ENCODE measurements around the gene RHPN2.
"Not testable (repeated sequence)": the region's sequence is repeated elsewhere in the genome, so short reads cannot be mapped to it uniquely, and the experiment has no call there.

Gene RHPN2

DNA sequence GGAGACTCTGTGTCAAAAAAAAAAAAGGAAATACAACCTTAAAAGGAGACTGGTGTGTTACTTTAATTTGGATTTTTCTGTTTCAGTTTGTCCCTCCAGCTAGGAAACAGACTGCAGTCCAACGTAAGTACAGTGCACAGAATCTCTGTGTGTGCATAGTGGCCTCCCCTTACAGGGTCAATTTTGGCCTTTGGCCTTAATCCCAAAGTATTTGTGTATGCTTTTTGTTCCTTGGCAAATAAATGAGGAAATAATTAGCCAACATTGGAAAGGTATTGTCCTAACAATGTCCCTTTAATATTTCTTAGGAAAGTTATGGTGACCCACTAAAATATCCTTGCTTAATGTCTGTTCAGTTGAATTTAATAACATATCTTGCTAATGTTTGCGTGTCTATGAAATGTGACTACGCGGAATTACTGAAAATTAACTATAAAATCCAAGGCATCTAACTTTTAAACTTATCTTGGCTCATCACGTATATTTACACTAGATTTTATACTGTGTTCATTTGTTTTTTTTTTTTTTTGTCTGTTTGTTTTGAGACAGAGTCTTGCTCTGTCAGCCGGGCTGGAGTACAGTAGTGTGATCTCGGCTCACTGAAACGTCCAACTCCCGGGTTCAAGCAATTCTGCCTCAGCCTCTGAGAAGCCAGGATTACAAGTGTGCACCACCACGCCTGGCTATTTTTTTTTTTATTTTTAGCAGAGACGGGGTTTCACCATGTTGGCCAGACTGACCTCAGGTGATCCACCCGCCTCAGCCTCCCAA, 39.0 kb downstream of the RHPN2 start:
- not testable (repeated sequence) for DNase-seq

DNA sequence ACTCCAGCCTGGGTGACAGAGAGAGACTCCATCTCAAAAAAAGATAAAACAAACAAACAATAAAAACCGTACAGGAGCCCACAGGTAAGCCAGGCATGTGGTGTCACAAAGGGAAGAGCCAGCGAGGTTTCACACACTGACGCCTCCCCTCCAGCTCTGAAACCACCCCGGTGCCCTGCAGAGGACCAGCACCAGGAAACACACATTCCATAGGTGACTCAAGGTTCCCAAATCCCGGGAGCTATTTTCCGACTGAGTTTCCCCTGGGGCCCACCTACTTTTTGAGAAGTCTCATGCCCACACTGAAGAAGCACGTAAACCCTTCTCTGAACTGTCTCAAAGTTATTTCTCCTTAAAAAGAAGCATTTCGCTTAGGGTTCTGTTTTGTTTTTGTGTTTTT, 40.3 kb downstream of the RHPN2 start:
- DNase-seq = no peak

DNA sequence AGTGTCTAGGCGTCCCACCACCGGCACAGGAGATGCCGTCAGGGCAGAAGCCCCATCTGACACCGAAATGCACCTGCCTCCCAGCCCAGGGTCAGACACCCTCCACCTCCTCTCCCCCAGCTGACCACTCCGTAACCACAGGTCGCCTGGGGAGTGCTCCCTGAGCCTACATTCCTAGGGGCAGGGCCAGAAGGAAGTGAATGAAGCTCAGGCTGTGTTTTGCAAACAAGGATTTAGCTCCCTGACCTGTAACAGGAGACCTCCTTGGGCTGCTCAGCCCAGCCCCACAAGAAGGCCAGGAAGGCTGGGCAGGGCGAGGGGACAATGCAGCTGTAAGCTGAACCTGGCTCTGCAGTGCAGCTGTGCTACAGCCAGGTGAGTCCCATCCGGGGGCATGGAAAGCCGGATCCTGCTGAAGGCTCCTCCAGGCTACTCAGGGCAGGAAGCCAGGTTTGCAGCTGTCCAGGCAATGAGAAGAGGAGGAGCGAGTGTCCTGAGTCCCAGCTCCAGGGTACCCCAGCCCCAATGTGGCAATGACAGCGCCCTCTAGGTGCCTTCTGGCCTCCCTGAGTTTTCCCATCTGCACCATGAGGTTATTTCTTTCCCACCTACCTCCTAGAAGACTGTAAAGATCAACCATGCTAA, 42.1 kb downstream of the RHPN2 start:
- DNase-seq = no peak

DNA sequence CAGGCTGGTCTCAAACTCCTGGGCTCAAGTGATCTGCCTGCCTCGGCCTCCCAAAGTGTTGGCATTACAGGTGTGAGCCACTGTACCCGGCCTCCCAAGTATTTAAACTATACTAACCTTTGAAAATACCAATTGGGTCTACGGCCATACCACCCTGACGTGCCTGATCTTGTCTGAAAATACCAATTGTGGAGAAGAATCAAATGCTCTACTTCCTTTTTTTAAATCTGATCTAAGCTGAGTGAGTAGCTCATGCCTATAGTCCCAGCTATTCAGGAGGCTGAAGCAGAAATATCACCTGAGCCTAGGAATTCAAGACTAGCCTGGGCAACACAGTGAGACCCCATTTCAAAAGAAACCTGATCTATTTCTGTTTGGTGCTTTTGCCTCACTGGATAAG, 53.8 kb downstream of the RHPN2 start:
- DNase-seq = not testable (repeated sequence)

DNA sequence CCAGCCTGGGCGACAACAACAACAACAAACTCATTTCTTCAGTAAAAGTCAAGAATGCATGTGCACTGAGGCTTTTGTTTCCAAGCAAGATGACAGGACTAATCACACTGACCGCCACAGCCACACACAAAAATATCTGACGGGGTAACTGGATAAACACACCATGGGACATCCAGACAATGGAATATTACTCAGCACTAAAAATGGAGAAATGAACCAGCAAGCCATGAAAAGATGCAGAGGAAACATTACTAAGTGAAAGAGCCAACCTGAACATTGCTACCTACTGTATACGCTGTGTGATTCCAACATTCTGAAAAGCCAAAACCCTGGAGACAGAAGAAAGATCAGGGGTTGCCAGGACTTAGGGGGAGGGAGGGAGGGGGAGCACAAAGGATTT, 56.0 kb downstream of the RHPN2 start:
- DNase-seq = no peak

DNA sequence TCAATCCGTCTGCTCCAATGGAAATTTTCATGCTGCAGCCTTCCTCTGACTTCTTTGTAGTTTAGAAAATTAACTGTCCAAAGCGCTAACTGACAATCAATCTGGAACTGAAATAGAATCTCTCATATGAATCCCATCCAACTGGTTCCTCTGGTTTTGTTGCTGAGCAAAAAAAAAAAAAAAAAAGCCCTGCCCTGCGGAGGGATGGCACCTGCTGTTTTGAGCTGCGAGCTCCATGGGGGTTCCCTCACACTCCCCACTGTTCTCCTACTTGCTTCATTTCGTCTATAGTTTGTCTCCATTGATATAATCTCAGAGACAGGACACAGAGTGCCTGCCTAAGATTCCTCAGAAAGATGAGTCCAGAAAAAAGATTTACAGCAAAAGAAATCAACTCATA, 59.2 kb downstream of the RHPN2 start:
- DNase-seq = no peak

DNA sequence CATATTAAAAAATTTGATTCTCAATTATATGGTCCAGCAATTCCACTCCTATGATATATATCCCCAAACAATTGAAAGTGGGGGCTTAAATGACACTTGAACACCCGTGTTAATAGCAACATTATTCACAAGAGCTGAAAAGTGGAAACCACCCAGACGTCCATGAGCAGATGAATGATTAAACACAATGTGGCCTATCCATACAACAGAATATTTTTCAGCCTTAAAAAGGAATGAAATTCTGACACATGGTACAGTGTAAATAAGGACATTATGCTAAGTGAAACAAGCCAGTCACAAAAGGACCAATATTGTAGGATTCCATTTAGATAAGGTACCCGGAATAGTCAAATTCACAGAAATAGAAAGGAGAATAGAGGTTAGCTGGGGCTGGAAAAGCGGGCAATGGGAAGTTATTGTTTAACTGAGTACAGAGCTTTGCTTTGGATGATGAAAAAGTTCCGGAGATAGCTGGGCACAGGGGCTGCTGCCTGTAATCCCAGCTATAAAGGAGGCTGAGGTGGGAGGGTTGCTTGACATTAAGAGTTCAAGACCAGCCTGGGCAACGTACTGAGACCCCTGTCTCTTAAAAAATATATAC, 61.2 kb downstream of the RHPN2 start:
- DNase-seq = not testable (repeated sequence)

DNA sequence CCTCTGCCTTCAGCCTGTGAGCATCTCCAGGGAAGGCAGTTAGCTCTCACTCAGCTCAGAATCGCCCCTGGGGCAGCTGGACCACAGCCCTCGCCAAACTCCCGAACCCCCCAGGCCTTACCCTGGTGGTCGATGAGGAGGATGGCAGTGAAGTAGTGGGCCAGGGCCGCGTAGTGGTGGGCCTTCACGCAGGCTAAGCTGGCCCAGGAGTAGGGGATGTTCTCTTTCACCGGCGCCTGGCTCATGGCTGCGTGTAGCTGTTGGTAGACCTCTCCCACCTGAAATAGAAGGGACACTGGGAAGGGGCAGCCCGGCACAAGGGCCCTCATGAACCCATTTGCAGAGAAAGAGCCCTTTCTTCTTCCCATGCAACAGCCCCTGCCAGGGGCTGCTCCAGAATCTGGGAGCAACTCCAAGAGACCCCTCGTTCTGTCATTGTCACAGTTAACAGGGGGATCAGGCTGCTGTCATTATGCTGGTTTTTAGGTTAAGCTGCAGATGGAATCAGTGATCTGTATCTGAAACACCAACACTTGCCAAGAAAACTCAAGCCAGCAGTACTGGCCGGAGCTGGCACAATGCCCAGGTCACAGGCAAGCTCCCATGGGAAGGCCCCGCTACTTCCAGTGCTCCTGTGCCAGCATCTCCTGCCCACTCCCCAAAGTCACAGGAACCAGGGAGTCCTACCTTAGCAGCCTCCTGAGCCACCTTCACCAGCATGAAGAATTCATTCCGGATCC, 62.4 kb downstream of the RHPN2 start:
- not testable (repeated sequence) for DNase-seq

DNA sequence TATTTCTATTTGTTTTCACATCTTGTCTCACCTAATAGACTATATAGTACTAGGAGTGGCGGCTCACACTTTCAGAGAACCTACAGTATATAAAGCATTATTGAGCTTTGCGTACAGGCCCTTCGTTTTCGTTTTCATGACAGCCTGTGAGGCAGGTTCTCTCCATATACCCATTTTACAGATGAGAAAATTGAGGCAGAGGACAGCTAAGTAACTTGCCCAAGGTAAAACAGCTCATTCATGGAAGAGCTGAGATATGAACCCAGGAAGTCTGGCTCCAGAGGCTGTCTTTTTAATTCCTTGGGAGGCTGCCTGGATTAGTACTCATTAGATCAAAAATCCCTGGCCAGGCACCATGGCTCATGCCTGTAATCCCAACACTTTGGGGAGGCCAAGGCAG, 63.8 kb downstream of the RHPN2 start:
- DNase-seq = no peak

DNA sequence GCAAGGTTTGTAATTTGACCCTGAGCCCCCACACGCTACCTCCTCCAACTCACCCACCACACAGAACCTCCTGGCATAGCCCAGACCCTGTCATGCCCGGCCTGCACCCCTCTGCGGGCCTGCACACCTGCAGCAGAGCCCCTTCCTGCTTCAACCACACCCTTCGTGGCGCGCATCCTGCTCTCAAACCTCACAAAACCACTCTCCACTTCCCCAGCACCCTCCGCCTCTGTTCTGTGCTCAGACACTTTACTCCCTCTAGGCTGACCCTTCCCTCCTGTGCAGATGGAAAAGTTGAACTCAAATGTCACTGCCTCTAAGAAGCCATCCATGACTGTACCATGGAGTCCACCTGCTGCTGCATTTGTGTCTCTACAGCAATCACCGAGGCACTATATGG, 64.2 kb downstream of the RHPN2 start:
- DNase-seq = no peak

DNA sequence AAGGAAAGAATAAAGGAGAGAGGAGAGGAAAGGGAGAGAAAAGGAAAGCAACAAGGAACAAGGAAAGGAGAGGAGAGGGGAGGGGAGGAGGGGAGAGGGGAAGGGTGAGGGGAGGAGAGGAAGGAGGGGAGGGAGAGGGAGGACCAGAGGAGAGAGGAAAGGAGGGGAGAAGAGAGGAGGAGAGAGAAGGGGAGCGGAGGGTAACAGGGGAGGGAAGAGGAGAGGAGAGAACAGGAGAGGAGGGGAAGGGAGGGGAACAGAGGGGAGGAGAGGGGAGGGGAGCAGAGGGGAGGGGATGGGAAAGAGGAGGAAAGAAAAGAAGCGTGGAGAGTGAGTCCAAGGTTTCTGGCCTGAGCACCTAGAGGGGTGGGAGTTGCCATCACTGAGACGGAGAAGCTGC, 66.0 kb downstream of the RHPN2 start:
- DNase-seq = no peak

DNA sequence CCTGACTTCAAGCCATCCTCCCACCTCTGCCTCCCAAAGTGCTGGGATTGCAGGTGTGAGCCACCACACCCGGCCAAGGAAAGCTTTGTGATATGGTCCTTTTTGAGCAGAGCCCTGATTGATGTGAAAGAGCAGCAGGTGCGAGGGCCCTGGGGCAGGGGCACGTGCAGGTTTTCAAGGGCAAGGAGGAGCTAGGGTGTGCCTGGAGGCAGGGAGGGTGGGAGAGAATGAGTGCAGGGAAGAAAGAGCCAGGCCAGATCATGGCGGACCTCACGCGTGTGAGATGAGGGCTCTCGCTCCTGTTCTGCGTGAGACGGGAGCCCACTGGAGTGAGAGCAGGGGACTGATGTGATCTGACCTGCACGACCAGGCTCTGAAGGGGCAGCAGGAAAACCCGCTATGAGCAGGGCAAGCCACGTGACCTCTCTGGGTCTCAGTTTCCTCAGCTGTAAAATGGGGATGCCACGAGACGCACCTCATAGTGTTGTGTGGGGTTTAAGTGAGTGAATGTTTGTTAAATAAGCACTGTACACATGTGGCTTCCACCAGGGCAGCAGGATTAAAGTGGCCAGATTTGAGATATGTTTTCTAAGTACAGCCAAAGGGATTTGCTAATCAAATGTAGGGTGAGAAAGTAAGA, 66.9 kb downstream of the RHPN2 start:
- DNase-seq = no peak

DNA sequence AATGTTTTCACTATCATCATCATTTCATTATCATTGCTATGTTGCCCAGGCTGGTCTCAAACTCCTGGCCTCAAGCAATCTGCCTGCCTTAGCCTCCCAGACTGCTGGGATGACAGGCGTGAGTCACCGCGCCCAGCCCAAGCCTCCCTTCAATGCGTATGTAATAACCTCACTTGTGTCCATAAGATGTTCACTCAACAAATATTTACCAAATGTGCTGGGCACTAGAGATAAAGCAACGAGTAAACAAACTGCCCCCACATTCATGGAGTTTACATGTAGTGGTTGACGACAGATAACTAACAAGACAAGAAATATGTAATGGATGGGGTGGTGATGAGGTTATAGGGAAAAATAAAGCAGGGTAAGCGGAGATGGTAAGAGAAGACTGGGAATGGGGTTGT, 67.6 kb downstream of the RHPN2 start:
- peak; percentile 92 for DNase-seq

DNA sequence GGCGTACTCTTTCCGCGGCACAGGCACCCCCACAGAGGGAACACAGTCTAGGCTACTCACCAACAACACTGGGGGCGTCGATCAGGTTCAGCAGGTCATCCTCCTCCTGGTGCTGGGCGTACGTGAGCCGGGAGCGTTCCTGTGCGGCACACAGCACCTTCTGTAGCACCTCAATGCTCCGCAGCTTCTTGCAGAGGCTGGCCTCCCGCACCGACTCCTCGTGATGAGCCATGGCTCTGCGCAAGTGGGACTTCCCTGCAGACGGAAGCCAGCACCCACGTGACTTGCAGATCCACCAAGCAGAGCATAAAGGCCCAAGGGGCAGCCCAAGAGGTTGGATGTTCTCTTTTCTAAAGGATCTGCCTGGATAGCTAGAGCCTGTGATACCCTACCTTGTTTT, 68.7 kb downstream of the RHPN2 start:
- not testable (repeated sequence) for DNase-seq

DNA sequence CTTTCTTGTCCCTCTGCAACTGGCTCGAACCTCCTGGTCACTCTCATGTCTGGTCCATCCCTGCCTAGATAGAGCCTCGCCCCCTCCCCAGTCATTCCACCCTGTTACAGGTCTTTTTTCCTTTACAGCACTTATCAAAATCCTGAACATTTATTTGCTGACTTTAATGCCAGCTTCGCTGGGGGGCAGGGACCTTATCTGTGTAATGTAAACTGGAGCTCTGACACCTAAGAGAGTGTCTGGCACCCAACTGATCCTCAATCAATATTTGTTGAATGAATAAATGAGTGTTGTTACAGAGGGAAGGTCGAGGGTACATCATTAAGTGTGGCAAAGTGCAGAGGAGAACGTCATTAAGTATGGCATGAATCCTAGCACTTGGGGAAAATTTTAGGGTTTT, 76.0 kb downstream of the RHPN2 start:
- no peak for DNase-seq

DNA sequence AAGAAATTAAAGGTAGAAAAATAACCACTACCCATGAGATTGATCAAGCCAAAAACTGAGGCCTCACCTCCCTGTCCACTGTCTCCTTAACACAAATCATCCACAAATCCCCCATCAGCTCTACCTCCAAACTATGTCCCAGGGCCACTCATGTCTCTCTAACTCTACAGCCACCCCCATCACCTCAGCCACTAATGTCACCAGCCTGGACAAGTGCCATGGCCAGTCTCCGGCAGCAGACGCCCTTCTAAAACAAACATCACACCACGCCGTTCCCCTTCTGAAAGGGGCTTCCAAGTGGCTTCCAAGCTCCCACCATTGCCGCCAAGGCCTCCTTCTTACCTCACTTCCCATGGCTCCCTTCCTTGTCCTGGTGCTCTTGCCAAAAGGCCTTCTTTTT, 76.4 kb downstream of the RHPN2 start:
- DNase-seq = not testable (repeated sequence)

DNA sequence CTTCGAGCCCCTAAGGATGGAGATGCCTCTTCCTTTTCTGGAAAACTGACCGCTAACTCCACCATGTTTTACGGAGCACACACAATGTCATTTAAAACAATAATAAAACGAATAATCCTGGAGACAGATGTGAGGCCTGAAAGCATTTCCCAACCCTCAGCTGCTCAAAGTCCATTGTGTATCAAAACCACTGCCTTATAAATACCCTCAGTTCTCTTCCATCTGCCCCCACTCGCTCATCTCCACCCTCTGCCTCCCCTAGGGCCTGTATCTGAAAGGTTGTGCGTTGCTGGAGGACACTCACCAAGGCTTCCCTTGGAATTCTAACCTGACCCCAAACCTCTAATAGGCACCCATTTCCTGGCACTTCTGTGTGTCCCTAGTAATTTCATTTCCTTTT, 82.2 kb downstream of the RHPN2 start:
- not testable (repeated sequence) for DNase-seq

DNA sequence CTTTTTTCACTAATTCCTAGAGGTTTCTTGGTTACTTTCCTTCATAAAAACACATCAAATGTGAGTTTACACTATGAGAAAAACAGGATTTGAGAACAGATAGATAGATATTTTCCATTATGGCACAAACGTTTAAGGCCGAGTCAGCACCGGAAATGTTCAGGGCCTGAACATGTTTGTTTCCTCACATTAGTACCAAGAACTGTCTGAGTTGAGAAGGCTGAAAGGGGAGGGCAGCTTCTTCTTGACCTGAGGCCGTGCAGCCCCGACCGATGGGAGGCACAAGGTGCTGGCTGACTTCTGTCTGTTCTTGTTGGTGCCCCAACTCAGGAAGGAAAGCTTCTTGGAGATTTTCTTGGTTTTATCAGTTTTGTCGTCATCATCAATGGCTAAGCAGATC, 84.9 kb downstream of the RHPN2 start:
- DNase-seq = not testable (repeated sequence)

DNA sequence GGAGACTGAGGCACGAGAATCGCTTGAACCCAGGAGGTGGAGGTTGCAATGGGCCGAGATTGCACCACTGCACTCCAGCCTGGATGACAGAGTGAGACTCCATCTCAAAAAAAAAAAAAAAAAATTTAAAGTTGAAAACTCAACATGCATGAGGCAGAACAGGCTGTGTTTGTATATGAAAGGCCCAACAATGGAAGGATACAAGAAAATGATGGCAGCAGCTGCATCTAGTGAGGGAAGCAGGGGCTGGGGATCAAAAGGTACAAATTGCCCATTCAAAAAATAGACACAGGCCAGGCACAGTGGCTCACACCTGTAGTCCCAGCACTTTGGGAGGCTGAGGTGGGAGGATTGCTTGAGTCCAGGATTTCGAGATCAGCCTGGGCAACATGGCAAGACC, 86.9 kb downstream of the RHPN2 start:
- DNase-seq = not testable (repeated sequence)

DNA sequence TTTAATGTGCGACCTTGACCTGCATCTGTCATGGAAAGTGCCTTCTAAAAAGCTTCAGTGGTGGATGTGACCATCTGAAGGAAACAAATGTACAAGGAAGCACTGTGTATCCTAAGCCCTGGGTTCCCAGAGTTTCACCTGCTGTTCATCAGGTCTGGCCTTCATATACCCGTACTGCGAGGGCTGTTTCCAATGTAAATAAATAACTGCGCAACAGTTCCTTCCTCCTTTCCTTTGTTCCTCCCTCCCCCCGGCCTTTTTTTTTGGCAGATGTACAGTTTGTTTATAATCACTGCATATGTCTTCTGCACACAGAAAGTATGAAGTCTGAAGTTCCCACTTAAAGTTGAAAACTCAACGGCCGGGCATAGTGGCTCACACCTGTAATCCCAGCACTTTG, 87.4 kb downstream of the RHPN2 start:
- no peak for DNase-seq

DNA sequence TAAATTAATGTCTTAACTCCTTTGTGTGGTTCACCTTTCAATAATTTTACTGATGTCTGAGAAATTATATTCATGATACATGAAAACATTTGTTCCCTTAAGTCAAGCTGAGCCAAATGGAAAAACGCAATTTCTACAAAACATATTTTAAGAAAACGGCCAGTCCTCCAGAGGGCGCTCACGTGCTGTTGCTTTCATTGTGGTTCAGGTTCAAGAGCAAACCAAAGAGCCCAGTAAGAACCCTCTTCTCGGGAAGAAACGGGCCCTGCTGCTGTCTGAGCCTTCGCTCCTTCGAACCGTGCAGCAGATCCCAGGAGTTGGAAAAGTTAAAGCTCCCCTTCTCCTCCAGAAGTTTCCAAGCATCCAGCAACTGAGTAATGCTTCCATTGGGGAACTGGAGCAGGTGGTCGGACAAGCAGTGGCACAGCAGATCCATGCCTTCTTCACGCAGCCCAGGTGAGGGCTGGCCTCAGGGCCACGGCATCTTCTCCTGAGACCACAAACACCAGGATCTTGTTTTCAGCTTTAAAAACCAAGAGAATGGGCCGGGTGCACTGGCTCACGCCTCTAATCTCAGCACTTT, 88.4 kb downstream of the RHPN2 start:
- peak; percentile 20 for DNase-seq

DNA sequence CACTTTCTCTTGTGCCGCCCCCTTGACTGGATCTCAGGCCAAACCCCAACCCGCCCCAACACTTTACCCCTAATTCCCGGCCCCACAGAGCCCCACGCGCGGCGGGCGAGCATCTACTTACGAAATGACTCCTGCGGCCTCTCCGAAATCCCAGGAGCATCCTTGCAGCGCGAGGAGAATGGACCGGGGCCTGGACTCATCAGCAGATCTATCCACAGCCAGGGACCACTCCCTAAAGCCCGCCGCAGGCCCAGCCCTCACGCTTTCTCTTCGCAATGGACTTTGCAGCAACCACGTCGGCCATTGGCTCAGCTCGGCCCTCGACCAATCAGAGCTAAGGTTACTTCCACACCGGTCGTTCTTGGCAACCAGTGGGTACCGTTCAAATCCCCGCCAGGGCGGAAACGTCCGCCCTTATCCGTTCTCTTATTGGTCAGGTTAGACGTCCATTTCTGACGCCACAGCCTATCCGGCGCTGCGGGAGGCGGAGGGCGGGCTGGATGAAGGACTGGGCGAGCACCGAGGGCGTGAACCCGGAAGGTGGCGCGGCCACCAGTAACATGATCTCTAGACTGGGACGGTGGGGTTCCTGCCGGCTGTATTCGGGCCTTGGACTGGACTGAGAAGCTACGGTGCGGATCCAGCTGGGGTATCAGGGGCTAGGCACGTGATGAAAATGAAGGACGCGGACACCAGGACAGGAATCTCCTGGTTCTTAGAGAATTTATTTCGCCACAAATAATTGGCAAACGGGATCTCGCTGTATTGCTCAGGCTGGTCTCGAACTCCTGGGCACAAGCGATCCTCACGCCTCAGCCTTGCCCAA, 92.8 kb downstream of the RHPN2 start, which contains the start of the genes CEP89 and FAAP24:
TSS of gene CEP89 (minus strand) at position 244 of the 826 bp plus-strand sequence. CDS start at position 160, 84 bp downstream.
TSS of gene FAAP24 (plus strand) at position 528 of the 826 bp plus-strand sequence. CDS start 955 bp downstream, outside the sequence.
- peak; percentile 97 for DNase-seq
